GM21447 (cell line): ENCODE measurements around the gene FRZB.
"Not testable (repeated sequence)": the region's sequence is repeated elsewhere in the genome, so short reads cannot be mapped to it uniquely, and the experiment has no call there.

Source experiments
- ATAC-seq: cut with Tn5 transposase; IDR thresholded peaks from one replicate; pipeline ENCODE4 v1.9.1; 2021; ENCODE audit not compliant: unreplicated experiment

Gene FRZB, protein sequence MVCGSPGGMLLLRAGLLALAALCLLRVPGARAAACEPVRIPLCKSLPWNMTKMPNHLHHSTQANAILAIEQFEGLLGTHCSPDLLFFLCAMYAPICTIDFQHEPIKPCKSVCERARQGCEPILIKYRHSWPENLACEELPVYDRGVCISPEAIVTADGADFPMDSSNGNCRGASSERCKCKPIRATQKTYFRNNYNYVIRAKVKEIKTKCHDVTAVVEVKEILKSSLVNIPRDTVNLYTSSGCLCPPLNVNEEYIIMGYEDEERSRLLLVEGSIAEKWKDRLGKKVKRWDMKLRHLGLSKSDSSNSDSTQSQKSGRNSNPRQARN

DNA sequence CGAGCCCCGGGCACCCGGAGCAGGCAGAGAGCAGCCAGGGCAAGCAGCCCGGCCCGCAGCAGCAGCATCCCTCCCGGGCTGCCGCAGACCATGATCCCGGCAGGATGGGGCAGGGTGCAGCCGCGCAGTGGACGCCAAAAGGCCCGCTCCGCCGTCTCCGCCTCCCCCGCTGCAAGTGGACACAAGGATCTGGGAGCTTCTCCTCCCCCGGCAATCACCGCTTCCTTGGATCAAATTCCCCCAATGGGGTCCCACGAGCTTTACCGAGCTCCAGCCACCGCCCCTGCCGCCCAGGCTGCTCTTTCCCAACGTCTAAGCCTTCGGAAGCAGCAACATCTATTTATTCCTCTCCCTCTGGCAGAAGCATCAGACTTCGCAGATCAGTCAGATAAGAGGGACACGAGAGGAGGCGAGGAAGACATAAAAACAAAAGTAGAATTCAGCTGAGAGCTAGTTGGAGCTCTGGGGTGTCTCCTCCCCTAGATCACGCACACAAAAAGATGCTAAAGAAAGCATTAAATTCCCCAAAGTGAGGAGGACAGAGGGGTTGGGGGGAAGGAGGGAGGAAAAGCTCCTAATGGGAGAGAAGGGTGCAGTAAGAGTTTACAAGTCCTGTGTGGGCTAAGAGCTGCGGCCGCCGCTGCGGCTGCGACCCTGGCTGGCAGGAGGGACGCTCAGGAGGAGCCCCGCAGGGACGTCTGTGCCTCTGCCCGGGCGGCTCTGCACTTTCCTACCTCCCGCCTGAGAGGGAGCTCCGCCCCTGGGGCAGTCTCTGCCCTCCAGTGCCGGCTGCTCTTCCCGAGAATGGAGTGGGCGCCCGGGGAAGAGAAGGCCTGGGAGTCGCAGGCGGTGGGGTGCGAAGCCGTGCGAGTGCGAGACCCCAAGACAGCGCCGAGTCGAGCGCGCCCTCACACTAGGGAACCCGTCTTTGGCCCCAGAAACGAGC lies at the start of gene FRZB:
TSS of gene FRZB (minus strand) at position 177 of the 946 bp plus-strand sequence. CDS start at position 92, 85 bp downstream.
- ATAC-seq = no peak

DNA sequence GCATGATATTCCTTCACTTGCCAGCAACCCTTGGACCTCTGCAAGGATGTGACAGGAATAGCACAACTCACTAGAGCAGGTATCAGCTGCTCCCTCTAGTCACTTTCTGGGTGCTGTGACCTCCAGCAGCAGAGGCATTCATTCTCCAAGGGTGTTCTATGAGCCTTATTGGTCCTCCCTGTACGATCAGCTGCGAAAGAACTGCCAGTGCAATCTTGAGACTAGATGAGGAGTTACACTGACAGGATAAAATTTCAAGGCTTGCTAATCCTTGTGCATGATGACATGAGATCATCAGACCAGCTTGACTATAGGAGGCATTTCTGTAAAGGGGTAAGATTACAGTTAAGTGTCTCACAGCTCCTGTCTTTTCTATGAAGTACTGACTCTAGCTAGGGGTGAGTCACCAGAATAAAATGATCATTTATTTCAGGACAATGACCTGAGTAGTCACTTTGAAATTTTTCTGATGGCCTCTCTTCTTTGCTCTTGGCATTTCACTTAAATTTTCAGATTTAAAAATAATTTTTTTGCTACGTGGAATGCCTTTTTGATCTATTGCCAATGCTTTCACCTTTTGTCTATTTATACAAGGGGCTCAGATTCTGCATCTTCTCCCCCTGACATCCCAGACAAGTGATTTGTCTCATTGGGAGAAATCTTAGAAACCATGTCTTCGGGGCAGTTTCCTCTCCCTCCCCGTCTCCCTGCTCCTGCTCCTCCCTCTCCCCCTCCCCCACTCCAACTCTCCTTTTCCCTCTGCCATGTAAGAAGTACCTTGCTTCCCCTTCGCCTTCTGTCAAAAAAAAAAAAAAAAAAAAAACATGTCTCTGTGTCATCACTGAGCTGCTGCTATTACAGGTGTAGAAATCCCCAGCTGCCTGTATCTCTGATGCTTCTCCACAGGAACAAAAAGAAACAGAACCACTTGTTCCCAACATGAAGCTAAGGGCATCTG lies 49.2 kb upstream of the FRZB start:
- no peak for ATAC-seq

DNA sequence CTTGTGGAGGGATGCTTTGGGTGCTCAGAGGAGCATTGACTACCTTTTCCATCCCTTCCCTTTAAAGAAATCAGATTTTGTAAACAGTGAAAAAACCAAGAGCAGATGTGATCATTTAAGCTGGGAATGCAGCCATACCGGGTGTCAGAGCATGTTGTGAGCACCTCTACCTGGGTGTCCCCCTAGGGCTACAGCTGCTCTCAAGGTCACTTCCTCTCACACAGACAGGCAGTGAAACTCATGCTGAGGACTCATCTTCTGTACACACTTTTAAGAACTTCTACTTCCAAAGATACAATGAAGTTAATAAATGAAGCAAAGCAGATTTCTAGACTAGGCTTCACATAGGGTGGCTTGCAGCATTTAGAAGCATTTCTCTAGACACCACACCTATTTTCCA lies 48.4 kb upstream of the FRZB start:
- ATAC-seq = no peak

DNA sequence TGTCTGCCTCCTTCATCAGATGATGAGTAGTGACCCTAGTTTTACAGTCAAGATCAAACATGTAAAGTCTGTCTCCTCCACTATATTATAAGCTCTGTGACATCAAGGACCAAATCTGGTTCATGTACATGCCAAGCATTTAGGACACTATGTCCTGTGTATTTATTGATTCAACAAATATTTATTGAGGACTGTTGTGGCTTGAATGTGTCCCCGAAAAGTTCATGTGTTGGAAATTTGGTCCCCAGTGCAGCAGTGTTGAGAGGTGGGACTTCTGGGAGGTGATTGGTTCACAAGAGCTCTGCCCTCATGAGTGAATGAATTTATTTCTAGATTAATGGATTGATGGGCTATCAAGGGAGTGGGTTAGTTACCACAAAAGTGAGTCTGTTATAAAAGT lies 46.6 kb upstream of the FRZB start:
- no peak for ATAC-seq

DNA sequence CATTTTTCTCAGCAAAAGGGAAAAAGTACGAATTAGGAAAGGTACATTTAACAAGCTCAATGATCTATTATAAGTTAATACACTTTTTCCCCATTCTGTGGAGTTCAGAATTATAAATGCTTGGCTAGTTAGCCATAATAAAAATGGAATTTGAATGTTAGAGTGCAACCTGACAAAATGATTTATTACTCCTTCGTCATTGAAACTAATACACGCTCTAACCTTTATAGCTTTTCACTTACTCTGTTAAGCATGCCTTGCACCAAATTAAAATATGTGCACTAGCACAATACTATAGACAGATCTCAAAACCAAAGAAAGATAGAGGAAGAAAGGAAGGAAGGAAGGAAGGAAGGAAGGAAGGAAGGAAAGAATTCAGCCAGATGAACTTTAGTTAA lies 46.1 kb upstream of the FRZB start:
- no peak for ATAC-seq

DNA sequence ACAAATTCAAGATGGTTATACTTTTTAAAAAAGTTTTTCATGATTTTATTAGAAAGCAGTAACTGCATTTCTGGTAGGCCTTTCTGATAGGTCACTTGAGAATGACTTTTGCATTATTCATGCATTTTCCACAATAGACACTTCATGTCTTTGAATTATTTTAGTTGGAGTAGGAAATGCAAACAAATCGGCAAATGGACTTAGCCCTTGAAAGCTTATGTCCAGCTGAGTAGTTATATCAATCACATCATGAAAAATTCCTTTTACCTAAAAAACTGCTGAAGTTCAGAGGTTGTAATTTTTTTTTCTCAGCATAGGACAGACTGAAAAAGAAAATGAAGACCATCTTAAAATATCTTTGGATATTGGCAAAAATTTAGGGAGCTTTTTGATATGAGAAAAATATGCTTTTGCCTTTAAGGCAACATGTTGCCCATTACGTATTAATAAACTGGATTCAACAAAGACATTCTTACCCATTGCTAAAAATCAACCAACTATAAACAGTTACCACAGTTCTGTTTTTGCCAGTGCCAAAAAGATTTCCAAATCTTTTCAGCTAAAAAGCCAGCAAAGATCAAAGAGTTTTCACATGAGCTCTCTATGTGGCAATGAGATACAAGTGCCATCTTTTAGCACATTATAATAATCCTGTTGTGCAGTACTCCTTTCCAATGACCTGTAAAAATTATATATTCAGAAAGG lies 45.5 kb upstream of the FRZB start:
- ATAC-seq = no peak

DNA sequence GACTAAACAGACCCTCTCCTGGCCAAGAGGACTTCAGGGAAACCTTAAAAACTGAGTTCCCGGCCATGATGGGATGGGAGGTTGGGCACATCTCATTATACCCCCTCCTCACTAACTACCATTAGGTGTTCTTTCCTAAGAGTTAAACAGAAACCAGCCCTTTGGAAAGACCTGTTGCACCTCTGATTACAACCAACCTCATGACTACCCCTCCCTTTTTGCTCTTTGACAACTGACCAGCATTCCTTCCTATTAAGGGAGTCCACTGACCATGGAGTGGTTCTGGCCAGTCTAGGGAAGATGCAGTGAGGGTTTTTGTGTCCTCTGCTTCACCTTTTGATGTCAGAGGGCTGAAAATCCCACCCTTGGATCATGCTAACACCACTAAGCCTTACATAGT lies 44.5 kb upstream of the FRZB start:
- no peak for ATAC-seq

DNA sequence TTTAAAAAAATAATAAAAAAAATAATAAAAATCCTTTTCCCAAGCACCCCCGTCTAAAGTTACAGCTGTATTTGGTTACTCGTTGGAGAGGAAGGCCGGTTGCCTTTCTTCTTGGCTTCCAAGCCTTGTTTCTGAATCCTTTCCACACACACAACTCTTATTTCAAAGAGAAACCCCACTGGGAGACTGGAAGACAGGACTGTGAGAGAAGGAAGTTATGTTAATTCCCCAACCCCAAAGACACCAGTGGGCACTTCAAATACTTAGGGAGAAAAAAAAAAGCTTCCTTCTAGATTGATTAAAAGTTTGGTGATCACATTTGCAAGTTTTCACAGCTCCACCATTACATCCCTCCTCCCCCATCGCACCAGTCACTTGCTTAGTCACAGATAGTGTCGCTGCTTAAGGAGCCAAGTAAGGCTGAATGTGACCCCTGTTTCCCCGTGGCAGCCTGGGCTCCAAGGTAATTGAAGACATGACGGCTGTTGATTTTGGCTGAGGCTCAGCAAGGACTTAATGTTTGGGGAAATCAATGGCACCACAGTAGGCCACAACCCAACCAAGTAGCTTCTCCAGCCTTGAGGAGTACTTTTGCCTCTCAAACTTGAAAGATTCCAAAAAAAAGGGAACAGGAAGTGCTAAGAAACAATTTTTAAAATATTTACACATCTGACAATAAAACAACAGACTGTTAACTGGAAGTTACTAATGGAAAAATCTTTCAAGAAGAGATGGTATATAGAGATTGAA lies 40.8 kb upstream of the FRZB start:
- no peak for ATAC-seq

DNA sequence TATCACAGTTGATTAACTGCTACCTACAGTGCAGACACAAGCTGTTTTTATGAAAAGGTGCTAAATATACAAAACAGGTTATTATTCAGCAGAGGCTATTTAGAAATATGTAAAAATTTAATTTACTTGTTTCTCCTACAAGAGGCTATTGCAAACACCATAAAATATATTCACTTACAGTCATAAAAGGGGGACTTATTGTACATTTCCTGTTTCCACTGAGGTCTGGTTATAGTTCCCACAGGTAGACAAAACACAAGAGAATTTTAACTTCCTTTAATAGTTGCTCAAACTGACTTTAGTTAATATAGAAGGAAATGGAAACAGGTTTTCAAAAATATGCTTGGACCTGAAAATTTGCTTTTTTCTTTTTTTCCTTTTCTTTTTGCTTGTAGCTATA lies 40.0 kb upstream of the FRZB start:
- ATAC-seq = no peak

DNA sequence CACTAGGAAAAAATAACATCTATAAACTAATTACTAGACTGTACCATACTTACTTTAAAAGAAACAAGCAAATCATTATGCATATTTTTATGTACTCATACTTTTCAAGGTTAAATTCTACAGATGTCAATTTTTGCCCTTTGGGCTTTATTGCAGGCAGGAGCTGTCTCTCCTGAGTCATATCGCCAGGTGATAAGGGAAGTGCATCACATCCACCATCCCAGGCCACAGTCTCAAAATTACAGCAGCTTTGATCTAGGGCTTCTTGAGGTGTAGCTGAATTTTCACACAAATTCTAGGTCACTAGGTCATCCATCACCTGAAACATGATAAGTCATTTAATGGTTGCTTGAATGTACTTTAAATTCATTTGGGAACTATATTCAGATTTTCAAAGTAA lies 38.4 kb upstream of the FRZB start:
- ATAC-seq = no peak

DNA sequence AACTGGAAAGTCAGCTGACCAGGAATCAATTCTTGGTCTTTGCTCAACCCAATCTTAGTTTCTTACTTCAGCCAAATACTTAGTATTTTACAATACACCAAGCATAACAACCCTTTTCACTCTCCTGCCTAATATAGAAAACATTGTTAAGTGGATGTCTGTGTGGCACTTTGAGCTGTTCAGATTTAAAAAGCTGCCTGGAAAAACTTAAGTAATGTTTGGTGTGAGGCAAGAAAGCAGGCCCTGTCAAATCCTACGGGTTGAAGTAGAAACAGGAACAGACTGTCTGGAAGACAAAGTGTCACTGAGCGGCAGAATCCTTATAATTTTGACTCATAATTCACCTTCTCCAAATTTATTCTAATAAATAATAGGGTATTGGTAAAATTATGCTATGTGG lies 37.1 kb upstream of the FRZB start:
- ATAC-seq = no peak

DNA sequence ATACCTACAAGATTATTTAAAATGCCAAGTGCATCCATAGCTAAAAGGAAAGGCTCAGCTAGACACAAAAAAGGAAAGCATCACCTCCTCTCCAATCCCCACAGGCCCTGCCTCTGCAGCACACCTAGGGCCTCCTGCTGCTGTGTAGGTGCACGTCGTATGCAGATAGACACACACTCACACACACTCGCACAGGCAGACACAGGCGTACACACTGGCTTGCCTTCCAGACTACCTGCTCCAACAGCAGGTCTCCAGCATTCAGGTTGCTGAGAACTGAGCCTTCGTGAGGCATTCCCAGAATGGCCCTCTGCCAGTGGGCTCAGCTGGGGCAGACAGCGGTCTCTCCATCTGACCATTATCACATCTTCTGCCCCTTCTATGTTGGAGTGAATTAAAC lies 35.3 kb upstream of the FRZB start:
- ATAC-seq = no peak

DNA sequence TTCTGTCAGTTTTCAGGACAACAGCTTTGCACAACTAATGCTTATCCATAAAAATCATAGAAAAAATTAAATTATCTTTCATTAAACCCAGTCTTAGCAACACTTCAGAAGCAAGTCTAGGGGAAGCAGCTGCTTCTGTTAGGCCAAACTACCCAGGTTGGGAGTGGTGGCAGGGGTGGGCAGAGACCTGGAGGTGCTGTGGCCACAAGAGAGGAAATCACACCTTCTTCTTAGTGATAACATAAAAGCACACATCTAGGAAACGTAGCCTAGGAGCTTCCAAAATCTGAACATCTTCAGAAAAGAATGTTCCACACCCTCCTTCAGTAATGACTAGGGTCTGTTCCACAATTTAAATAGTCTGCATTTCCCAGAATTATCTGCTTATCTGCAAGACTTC lies 32.3 kb upstream of the FRZB start:
- ATAC-seq = no peak

DNA sequence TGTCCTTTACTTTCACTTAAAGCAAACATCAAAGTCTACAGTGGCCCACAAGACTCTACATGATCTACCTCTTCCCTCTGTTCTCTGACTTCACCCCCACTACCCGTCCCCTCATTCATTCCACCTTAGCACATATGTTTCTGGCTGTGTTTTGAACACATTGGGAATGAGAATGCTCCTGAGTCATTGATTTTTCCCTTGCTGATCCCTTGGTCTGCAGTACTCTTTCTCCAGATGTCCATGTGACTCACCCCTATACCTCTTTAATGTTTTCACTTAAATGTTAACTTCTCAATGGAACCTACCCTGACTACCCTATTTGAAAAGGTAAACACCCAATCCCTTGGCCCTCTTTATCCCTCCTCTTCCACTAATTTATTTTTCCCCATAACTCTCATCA lies 30.7 kb upstream of the FRZB start:
- no peak for ATAC-seq

DNA sequence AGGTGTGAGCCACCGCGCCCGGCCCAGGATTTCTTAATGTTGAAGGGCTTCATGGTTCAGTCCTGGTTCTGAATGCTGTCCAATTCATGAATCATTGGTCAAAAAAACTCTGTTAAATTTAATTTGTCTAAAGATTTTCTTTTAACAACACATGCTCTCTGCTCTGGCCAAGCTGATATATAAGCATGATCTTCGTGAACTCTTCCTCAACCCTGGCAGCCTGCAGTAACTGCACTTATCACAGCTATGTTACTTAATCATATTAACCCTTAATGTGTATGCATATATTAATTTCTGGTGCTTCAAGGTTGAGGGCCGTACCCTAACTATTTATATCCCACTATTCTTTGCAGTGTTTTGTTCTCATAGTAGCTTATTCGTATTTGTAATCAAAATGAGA lies 29.4 kb upstream of the FRZB start:
- ATAC-seq = no peak

DNA sequence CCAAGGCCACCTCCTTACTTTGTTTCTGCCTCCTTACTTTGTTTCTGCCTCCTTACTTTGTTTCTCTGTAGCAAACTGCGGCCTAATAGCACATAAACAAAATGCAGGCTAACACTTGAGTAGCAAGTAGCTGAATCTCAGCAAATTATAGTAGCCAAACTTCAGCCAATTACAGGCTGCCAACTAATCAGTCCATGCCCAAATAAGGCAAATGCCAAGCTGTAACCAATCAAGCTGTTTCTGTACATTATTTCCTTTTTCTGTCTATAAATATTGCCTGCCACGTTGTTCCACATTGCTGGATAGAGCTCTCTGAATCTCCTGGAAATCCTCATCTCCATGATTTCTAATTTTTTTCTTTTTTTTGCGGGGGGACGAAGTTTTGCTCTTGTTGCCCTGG lies 28.7 kb upstream of the FRZB start:
- no peak for ATAC-seq

DNA sequence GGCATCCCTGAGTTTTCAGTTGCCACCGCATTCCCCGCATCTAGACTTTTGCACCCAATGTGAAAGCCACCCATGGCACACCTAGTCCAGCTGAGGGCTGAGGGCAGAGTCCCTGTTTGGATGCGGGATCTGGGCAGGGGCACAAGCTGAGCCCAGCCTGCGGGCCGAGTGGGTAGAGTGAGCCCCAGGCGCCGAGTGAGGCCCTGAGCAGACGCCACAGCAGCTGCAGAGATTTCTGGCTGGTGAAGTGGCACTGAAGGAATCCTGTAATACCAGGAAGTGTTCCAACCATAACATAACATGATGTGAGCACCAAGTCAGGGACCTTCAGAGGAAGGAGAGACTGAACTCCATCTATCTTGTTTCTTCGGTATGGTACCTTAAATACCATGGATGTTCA lies 27.7 kb upstream of the FRZB start:
- ATAC-seq = no peak

DNA sequence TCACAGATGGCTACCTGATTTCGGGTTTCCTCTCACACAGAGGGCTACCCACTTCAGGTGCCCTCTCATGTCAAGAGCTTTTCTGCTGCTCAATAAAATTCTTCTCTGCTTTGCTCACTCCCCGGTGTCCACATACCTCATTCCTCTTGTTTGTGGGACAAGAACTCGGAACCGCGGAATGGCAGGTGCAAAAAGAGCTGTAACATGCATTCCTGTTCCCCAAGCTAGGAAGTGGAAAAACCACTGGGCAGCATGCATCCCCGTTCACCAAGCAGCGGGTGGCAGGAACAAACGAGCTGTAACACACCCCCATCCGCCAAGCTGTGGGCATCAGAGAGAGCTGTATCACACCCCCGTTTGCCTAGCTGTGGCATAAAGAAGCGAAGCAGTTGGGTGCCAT lies 27.2 kb upstream of the FRZB start:
- ATAC-seq = no peak

DNA sequence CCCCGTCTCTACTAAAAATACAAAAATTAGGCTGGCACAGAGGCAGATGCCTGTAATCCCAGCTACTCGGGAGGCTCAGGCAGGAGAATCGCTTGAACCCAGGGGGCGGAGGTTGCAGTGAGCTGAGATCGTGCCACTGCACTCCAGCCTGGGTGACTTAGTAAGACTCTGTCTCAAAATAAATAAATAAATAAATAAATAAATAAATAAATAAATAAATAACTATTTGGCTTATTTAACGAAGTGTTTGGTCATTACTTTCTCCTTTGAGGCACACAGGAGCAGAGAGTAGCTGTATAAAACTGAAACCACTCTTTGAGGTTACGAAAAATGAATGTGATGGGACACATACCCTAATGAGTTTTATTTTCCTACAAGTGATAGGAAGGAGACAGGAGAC lies 26.6 kb upstream of the FRZB start:
- ATAC-seq = not testable (repeated sequence)

DNA sequence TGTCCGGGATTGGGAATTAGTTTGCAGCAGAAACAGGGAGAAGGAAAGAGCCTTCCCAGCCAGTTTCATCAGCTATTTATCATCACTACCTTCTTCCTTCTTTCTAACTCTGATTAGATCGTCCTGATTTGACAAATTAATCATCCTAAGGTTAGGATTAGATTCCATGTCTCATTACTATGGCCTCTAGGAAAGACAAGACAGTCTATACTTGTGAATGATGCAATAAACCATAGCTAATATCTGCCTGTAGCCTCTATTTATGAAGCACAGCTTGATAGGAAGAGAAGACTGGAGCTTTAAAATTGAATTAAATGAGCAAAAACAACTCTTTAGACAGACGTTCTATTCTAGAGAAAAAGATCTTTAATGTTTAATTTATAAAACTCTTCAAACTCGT lies 25.2 kb upstream of the FRZB start:
- ATAC-seq = no peak
